ENCODE measurements around the gene PHACTR2.

The PHACTR2 gene

GRCh38 chr6:143747347-143747842, 69.6 kb downstream of the PHACTR2 start:
- Histone ChIP-seq H3K4me3 (replicated peaks; ENCODE audit: insufficient read depth, low read length) (no peak overlapping the region), H3K27me3 (ENCODE audit: insufficient read depth, poor library complexity, severe bottlenecking) (no peaks in the 10 kb centered on the region), H3K27ac (replicated peaks) (no peak overlapping the region)
- TF ChIP-seq CTCF (IDR thresholded peaks at IDR 0.05; ENCODE audit: insufficient read depth, low read length) (no peak), REST (IDR thresholded peaks at IDR 0.05; ENCODE audit: insufficient replicate concordance, low read depth) (no peak), POLR2AphosphoS5 (IDR thresholded peaks at IDR 0.05; ENCODE audit: low read depth) (no peak), SPI1 (IDR thresholded peaks at IDR 0.05; ENCODE audit: borderline replicate concordance, low read depth) (no peak), GABPA (IDR thresholded peaks at IDR 0.05; ENCODE audit: low read depth) (no peak)
- no peak for DNase-seq (ENCODE audit: low read depth in 1 of 2, low spot score in 1 of 2)

- H3K4me3 ChIP-seq (replicated peaks; ENCODE audit: insufficient read depth, low read length), result no peak overlapping the region
- DNase-seq (ENCODE audit: low read depth in 1 of 2, low spot score in 1 of 2), result no peak
- no peaks in the 10 kb centered on the region for H3K27me3 ChIP-seq (ENCODE audit: insufficient read depth, poor library complexity, severe bottlenecking)
- no peak overlapping the region for H3K27ac ChIP-seq (replicated peaks)
- no peak for TF ChIP-seq POLR2AphosphoS5 (IDR thresholded peaks at IDR 0.05; ENCODE audit: low read depth)
- TF ChIP-seq GABPA (IDR thresholded peaks at IDR 0.05; ENCODE audit: low read depth), result no peak
- no peak for TF ChIP-seq CTCF (IDR thresholded peaks at IDR 0.05; ENCODE audit: insufficient read depth, low read length)
- TF ChIP-seq SPI1 (IDR thresholded peaks at IDR 0.05; ENCODE audit: borderline replicate concordance, low read depth), result no peak
- TF ChIP-seq REST (IDR thresholded peaks at IDR 0.05; ENCODE audit: insufficient replicate concordance, low read depth), result no peak
Observed at GRCh38 chr6:143749891-143750290, 72.1 kb downstream of the PHACTR2 start.

GRCh38 chr6:143750877-143751276, 73.1 kb downstream of the PHACTR2 start:
- no peak overlapping the region for H3K27ac ChIP-seq (replicated peaks)
- TF ChIP-seq POLR2AphosphoS5 (IDR thresholded peaks at IDR 0.05; ENCODE audit: low read depth) (no peak), REST (IDR thresholded peaks at IDR 0.05; ENCODE audit: insufficient replicate concordance, low read depth) (no peak), CTCF (IDR thresholded peaks at IDR 0.05; ENCODE audit: insufficient read depth, low read length) (no peak), GABPA (IDR thresholded peaks at IDR 0.05; ENCODE audit: low read depth) (no peak), SPI1 (IDR thresholded peaks at IDR 0.05; ENCODE audit: borderline replicate concordance, low read depth) (no peak)
- DNase-seq (ENCODE audit: low read depth in 1 of 2, low spot score in 1 of 2), result no peak

More at GRCh38 chr6:143750877-143751276, 73.1 kb downstream of the PHACTR2 start:
- no peak overlapping the region for H3K4me3 ChIP-seq (replicated peaks; ENCODE audit: insufficient read depth, low read length)
- no peaks in the 10 kb centered on the region for H3K27me3 ChIP-seq (ENCODE audit: insufficient read depth, poor library complexity, severe bottlenecking)

Measured in HL-60 (cell line).